ENCODE measurements around the gene CENPM. TPM values are rescaled to one million over a fixed set of nuclear protein-coding genes. Genes with fewer than 3 reads are reported as not detected.

Gene CENPM
- total and polyA plus RNA-seq, 2 donors (not counting 3 experiments of a cell fraction or from before 2014, with no cell fraction given), result 34.5 to 37.4 TPM

GRCh38 chr22:41928593-41929417 lies 18.1 kb downstream of the CENPM start:
- FAIRE-seq (no peak), DNase-seq (ENCODE audit: low read depth, low spot score) (no peak)
- Histone ChIP-seq H3K79me2 (ENCODE audit: control insufficient read depth, insufficient read depth, low read length) (no peaks in the 10 kb centered on the region), H3K4me3 (replicated peaks in 1 of 3; ENCODE audit: insufficient read depth in 1 of 3, low read depth in 1 of 3, low read length in 3 of 3) (no peak overlapping the region), H4K20me1 (replicated peaks; ENCODE audit: control insufficient read depth, extremely low read depth, insufficient read depth, low read length) (no peaks in the 10 kb centered on the region), H3K9me1 (replicated peaks; ENCODE audit: control insufficient read depth, extremely low read depth, insufficient read depth, low read length) (no peaks in the 10 kb centered on the region), H3K4me2 (ENCODE audit: insufficient read depth, low read length) (no peak overlapping the region), H3K27ac (ENCODE audit: insufficient read depth, low read depth, low read length) (no peak overlapping the region), H3K4me1 (ENCODE audit: control insufficient read depth, extremely low read depth, insufficient read depth, low read length) (peaks cover 4% of the 10 kb centered on the region), H3K36me3 (ENCODE audit: control insufficient read depth in 2 of 2, extremely low read depth in 1 of 2, insufficient read depth in 2 of 2, low read length in 2 of 2) (no peaks in the 10 kb centered on the region), H3K9me3 (replicated peaks; ENCODE audit: control insufficient read depth, insufficient read depth, low read length) (no peaks in the 10 kb centered on the region), H3K9ac (replicated peaks; ENCODE audit: extremely low read depth, insufficient read depth, low read length) (no peak overlapping the region), H3K27me3 (ENCODE audit: control insufficient read depth in 2 of 2, insufficient read depth in 2 of 2, low read length in 2 of 2) (peaks cover 9 to 14% of the 10 kb centered on the region in 2 experiments), H2AFZ (ENCODE audit: low read depth, low read length) (no peak overlapping the region)
- ChIA-PET CTCF (interaction anchor here (1.0 to 5.6 kb wide), 2 partner anchors 10 to 12 kb away, joined by 3 to 62 read pairs; no protein-coding TSS in a partner anchor), POLR2A (no interaction called here)
- dilution Hi-C loops (cut with MboI; ENCODE audit: extremely low pct_ligation_motif_present, low sequenced_read_pairs), result no loop called here
- intact Hi-C loops (cut with micrococcal nuclease), result no loop called here
- BruUV-seq (replicated peaks), result no TSS peak
- TF ChIP-seq CTCF (IDR thresholded peaks at IDR 0.05; ENCODE audit: extremely low read depth in 1 of 2, insufficient read depth in 1 of 2, low read depth in 1 of 2, low read length in 2 of 2) (no peak), MAX (IDR thresholded peaks at IDR 0.05; ENCODE audit: insufficient read depth, insufficient read length) (no peak), GATA2 (IDR thresholded peaks at IDR 0.05; ENCODE audit: insufficient read depth, insufficient read length, low read depth, low read length) (no peak), POLR2AphosphoS5 (IDR thresholded peaks at IDR 0.05; ENCODE audit: insufficient read depth, low read depth, low read length) (no peak), POLR2A (IDR thresholded peaks at IDR 0.05; ENCODE audit: low read depth, low read length) (no peak), EZH2 (IDR thresholded peaks at IDR 0.05; ENCODE audit: borderline replicate concordance, low read depth, low read length, severe bottlenecking) (no peak), FOS (IDR thresholded peaks at IDR 0.05; ENCODE audit: borderline replicate concordance, insufficient read depth, low read length) (no peak), MYC (IDR thresholded peaks at IDR 0.05; ENCODE audit: low read depth, low read length) (no peak), JUN (IDR thresholded peaks at IDR 0.05; ENCODE audit: borderline replicate concordance, insufficient read depth, insufficient read length, low read depth) (no peak)
